ENCODE measurements around the gene NGRN.
A peak's percentile ranks its signal among the peaks of the same experiment; 100 is the strongest.

DNA sequence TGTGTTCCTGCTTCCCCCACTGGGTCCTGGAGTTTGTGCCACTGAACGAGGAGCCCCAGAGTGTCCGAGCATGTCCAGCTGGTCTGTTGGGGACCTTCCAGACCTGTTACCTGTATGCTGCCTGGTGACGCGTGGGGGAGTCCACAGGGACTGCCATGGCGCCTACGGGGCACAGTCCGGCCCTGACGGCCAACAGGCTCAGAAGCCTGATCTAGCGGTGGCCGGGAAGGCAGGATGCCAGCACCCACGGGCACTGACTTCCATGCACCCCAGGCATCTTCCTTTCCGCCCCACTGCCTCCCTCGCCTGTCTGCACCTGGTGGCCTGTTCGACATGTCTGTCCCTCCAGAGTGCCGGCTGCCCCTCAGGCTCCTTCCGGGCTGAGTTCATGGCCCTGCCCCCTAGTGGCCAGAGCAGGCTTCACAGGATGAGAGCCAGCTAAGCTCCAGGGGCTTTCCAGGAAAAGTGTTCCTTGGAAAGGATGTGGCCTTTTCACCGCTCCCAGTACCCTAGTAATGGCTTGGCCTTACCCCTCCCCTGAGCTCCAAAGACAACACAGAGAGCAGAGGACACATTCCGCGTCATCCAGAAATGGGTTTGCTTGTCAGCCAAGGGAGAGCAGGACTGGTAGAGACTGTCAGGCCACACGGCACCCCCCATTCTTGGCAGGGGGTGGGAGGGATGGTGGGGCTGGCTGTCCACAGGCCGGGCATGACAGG lies 35.7 kb downstream of the NGRN start:
- TF ChIP-seq, protein P1, sequence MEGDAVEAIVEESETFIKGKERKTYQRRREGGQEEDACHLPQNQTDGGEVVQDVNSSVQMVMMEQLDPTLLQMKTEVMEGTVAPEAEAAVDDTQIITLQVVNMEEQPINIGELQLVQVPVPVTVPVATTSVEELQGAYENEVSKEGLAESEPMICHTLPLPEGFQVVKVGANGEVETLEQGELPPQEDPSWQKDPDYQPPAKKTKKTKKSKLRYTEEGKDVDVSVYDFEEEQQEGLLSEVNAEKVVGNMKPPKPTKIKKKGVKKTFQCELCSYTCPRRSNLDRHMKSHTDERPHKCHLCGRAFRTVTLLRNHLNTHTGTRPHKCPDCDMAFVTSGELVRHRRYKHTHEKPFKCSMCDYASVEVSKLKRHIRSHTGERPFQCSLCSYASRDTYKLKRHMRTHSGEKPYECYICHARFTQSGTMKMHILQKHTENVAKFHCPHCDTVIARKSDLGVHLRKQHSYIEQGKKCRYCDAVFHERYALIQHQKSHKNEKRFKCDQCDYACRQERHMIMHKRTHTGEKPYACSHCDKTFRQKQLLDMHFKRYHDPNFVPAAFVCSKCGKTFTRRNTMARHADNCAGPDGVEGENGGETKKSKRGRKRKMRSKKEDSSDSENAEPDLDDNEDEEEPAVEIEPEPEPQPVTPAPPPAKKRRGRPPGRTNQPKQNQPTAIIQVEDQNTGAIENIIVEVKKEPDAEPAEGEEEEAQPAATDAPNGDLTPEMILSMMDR (IDR thresholded peaks at IDR 0.05; ENCODE audit: low read length): peak; percentile 99
- TF ChIP-seq EZH2 (IDR thresholded peaks at IDR 0.05; ENCODE audit: borderline replicate concordance, low read length): no peak

Data from OCI-LY1 (cell line).